ENCODE measurements around the gene PPP1R9B.

DNA sequence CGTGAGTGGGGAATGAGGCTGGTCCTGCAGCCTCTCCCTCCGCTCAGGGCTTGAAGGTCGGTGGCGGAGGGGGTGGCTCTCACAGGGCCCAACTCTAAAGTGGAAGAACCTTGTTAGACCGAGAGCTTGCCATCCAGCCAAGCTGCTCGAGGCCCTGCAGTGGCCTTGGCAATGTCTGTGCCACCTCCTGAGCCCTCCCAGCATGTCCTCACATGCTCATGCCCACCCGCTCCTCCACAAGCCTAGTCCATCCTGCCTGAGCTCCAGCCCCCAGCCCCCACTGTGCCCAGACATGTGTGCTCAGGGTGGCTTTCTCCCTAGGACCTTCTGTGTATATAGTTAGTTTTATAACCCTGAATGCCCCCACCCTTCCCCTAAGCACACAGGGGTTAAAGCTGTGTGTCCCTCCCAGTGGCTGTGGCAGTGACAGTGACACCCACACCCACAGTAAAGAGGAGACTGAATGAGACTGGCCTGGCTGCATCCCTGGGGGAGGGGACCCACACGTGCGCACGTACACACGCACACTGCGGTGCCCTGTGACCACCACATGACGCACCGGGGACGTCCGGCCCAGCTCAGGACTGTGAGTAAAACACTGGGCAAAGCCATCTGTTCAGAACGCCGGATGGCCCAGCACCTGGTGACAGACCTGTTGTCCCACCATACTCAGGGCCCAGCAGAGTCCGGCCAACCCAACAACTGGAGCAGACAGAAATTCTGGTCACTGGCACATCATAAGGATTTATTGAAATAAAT lies 39.7 kb downstream of the PPP1R9B start:
- TF ChIP-seq, protein P1, sequence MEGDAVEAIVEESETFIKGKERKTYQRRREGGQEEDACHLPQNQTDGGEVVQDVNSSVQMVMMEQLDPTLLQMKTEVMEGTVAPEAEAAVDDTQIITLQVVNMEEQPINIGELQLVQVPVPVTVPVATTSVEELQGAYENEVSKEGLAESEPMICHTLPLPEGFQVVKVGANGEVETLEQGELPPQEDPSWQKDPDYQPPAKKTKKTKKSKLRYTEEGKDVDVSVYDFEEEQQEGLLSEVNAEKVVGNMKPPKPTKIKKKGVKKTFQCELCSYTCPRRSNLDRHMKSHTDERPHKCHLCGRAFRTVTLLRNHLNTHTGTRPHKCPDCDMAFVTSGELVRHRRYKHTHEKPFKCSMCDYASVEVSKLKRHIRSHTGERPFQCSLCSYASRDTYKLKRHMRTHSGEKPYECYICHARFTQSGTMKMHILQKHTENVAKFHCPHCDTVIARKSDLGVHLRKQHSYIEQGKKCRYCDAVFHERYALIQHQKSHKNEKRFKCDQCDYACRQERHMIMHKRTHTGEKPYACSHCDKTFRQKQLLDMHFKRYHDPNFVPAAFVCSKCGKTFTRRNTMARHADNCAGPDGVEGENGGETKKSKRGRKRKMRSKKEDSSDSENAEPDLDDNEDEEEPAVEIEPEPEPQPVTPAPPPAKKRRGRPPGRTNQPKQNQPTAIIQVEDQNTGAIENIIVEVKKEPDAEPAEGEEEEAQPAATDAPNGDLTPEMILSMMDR (IDR thresholded peaks at IDR 0.05; ENCODE audit: low read depth, low read length, missing input control) = no peak
- TF ChIP-seq SP1 (IDR thresholded peaks at IDR 0.05) (no peak), RXRA (IDR thresholded peaks at IDR 0.05) (no peak), YY1 (IDR thresholded peaks at IDR 0.05) (no peak), RAD21 (IDR thresholded peaks at IDR 0.05) (no peak), JUND (IDR thresholded peaks at IDR 0.05) (no peak)
- TF ChIP-seq, protein P2, sequence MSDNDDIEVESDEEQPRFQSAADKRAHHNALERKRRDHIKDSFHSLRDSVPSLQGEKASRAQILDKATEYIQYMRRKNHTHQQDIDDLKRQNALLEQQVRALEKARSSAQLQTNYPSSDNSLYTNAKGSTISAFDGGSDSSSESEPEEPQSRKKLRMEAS (IDR thresholded peaks at IDR 0.05) = no peak
- TF ChIP-seq, protein P3, sequence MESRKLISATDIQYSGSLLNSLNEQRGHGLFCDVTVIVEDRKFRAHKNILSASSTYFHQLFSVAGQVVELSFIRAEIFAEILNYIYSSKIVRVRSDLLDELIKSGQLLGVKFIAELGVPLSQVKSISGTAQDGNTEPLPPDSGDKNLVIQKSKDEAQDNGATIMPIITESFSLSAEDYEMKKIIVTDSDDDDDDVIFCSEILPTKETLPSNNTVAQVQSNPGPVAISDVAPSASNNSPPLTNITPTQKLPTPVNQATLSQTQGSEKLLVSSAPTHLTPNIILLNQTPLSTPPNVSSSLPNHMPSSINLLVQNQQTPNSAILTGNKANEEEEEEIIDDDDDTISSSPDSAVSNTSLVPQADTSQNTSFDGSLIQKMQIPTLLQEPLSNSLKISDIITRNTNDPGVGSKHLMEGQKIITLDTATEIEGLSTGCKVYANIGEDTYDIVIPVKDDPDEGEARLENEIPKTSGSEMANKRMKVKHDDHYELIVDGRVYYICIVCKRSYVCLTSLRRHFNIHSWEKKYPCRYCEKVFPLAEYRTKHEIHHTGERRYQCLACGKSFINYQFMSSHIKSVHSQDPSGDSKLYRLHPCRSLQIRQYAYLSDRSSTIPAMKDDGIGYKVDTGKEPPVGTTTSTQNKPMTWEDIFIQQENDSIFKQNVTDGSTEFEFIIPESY (IDR thresholded peaks at IDR 0.05) = no peak
- TF ChIP-seq, protein P4, sequence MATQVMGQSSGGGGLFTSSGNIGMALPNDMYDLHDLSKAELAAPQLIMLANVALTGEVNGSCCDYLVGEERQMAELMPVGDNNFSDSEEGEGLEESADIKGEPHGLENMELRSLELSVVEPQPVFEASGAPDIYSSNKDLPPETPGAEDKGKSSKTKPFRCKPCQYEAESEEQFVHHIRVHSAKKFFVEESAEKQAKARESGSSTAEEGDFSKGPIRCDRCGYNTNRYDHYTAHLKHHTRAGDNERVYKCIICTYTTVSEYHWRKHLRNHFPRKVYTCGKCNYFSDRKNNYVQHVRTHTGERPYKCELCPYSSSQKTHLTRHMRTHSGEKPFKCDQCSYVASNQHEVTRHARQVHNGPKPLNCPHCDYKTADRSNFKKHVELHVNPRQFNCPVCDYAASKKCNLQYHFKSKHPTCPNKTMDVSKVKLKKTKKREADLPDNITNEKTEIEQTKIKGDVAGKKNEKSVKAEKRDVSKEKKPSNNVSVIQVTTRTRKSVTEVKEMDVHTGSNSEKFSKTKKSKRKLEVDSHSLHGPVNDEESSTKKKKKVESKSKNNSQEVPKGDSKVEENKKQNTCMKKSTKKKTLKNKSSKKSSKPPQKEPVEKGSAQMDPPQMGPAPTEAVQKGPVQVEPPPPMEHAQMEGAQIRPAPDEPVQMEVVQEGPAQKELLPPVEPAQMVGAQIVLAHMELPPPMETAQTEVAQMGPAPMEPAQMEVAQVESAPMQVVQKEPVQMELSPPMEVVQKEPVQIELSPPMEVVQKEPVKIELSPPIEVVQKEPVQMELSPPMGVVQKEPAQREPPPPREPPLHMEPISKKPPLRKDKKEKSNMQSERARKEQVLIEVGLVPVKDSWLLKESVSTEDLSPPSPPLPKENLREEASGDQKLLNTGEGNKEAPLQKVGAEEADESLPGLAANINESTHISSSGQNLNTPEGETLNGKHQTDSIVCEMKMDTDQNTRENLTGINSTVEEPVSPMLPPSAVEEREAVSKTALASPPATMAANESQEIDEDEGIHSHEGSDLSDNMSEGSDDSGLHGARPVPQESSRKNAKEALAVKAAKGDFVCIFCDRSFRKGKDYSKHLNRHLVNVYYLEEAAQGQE (IDR thresholded peaks at IDR 0.05) = no peak

Measured in liver (tissue), 3 donors.